HCT116 (cell line): ENCODE data around the gene TUG1. TPM values are rescaled to one million over a fixed set of nuclear protein-coding genes. Genes with fewer than 3 reads are reported as not detected.

Experiments
- ATAC-seq: fragments of 200-7000 bp; cut with Tn5 transposase; 2 replicates; pipeline ENCODE4 v1.9.1; 2020; ENCODE audit warnings: mild to moderate bottlenecking, moderate library complexity
- Bru-seq: library from RNA; stranded (reverse); fragments of 400-500 nt; gene quantifications from one replicate; lab custom pipeline; 2021; lab: Mats Ljungman, UMichigan
- BruChase-seq, 2 experiments: library from RNA; stranded (reverse); fragments of 400-500 nt; gene quantifications; one replicate each; lab custom pipeline; 2021; lab: Mats Ljungman, UMichigan
- BruUV-seq: library from RNA; stranded (reverse); fragments of 400-500 nt; replicated peaks from 2 replicates; lab custom pipeline; 2021; lab: Mats Ljungman, UMichigan
- CTCF ChIA-PET: fragments of 300-600 bp; sonication (Branson Sonifier 250); formaldehyde crosslinking; loops from one replicate; lab custom pipeline; 2021; ENCODE audit warnings: antibody characterized with exemption; lab: Charles Lee
- POLR2A ChIA-PET: fragments of 300-600, 350-600 bp; sonication (Branson Sonifier 250); formaldehyde crosslinking; loops from one replicate; lab custom pipeline; 2021; ENCODE audit warnings: antibody characterized with exemption; lab: Charles Lee
- RAD21 ChIA-PET, 2 experiments: fragments of 300-600 bp; sonication (Branson Sonifier 250); formaldehyde crosslinking; loops; one replicate each; lab custom pipeline; 2023; ENCODE audit warnings: low total read pairs in 2 of 2; ENCODE audit not compliant: uncharacterized antibody in 2 of 2, unreplicated experiment in 2 of 2, low non-redundant PET in 1 of 2; lab: Charles Lee
- DNase-seq: peaks from one replicate; pipeline ENCODE4 v3.0.0-alpha.2; 2010; ENCODE audit warnings: low read depth, low spot score
- H2AFZ ChIP-seq: fragments of 200-600 bp; shearing (Covaris generic), sonication (generic); 2 replicates; pipeline ENCODE4 v1.6.1; 2017; ENCODE audit warnings: low read depth, mixed run types, mixed read lengths, antibody characterized with exemption, low read length; ENCODE audit not compliant: poor library complexity, severe bottlenecking
- H3K27ac ChIP-seq: 2 replicates; pipeline ENCODE4 v1.5.1; 2012; ENCODE audit warnings: low read depth, low read length
- H3K27me3 ChIP-seq: fragments of 200-600 bp; sonication (generic); 2 replicates; pipeline ENCODE4 v1.6.1; 2016; ENCODE audit warnings: mixed run types, low read length, mixed read lengths; ENCODE audit not compliant: insufficient read depth
- H3K36me3 ChIP-seq, 2 experiments: fragments of 200-500 bp in 1 of 2; fragments of 200-600 bp in 1 of 2; sonication (Bioruptor generic) in 1 of 2; sonication (generic) in 1 of 2; 2 replicates each; pipeline versions ENCODE4 v1.5.1 to v1.6.1; 2014 to 2016; ENCODE audit warnings: low read length in 2 of 2, inconsistent platforms in 1 of 2, mixed read lengths in 1 of 2, mixed run types in 1 of 2; ENCODE audit not compliant: insufficient read depth in 2 of 2, control insufficient read depth in 1 of 2
- H3K4me1 ChIP-seq, 2 experiments: fragments of 200-600 bp in 1 of 2; sonication (generic) in 1 of 2; 2 replicates each; pipeline versions ENCODE4 v1.5.1 to v1.6.1; 2012 to 2017; ENCODE audit warnings: low read length in 2 of 2, inconsistent platforms in 1 of 2, mild to moderate bottlenecking in 1 of 2, mixed read lengths in 1 of 2, mixed run types in 1 of 2, moderate library complexity in 1 of 2; ENCODE audit not compliant: insufficient read depth in 2 of 2, control insufficient read depth in 1 of 2
- H3K4me2 ChIP-seq: fragments of 200-600 bp; sonication (generic); 2 replicates; pipeline ENCODE4 v1.6.1; 2017; ENCODE audit warnings: mixed run types, low read length, mixed read lengths
- H3K4me3 ChIP-seq, 2 experiments: fragments of 200-600 bp in 1 of 2; sonication (generic) in 1 of 2; replicated peaks in 1 of 2; 2 replicates each; pipeline ENCODE4 v1.5.1; 2011 to 2016; ENCODE audit warnings: low read length in 2 of 2, control low read depth in 1 of 2, low read depth in 1 of 2, mild to moderate bottlenecking in 1 of 2, mixed read lengths in 1 of 2, mixed run types in 1 of 2
- H3K79me2 ChIP-seq: fragments of 200-600 bp; sonication (generic); 2 replicates; pipeline ENCODE4 v1.6.1; 2017; ENCODE audit warnings: mild to moderate bottlenecking, mixed run types, low read length, moderate library complexity, mixed read lengths; ENCODE audit not compliant: insufficient read depth
- H3K9ac ChIP-seq: fragments of 200-600 bp; sonication (generic); 2 replicates; pipeline ENCODE4 v1.6.1; 2016; ENCODE audit warnings: low read length, mixed read lengths
- H3K9me2 ChIP-seq: fragments of 200-600 bp; sonication (generic), shearing (Covaris generic); 2 replicates; pipeline ENCODE4 v1.6.1; 2017; ENCODE audit warnings: mixed run types, mild to moderate bottlenecking, moderate library complexity; ENCODE audit not compliant: insufficient read depth
- H3K9me3 ChIP-seq, 2 experiments: fragments of 200-500 bp in 1 of 2; fragments of 200-600 bp in 1 of 2; sonication (Bioruptor generic) in 1 of 2; sonication (generic) in 1 of 2; 2 replicates each; pipeline ENCODE4 v1.6.1; 2014 to 2017; ENCODE audit warnings: low read length in 2 of 2, mixed read lengths in 2 of 2, inconsistent platforms in 1 of 2, low read depth in 1 of 2, mild to moderate bottlenecking in 1 of 2, mixed run types in 1 of 2, moderate library complexity in 1 of 2; ENCODE audit not compliant: control insufficient read depth in 1 of 2, insufficient read depth in 1 of 2
- H4K20me1 ChIP-seq: fragments of 200-600 bp; sonication (generic), shearing (Covaris generic); 2 replicates; pipeline ENCODE4 v1.6.1; 2017; ENCODE audit warnings: mixed run types, mild to moderate bottlenecking, moderate library complexity; ENCODE audit not compliant: insufficient read depth
- CBX3 ChIP-seq: IDR thresholded peaks from 2 replicates; pipeline ENCODE4 v1.6.1; 2012; ENCODE audit warnings: low read depth
- EGR1 ChIP-seq: IDR thresholded peaks from 2 replicates; pipeline ENCODE4 v1.6.1; 2012; ENCODE audit warnings: low read depth
- ELF1 ChIP-seq: IDR thresholded peaks from 2 replicates; pipeline ENCODE4 v1.6.1; 2012; ENCODE audit warnings: low read depth, borderline replicate concordance
- FOSL1 ChIP-seq: IDR thresholded peaks from 2 replicates; pipeline ENCODE4 v1.6.1; 2012; ENCODE audit warnings: low read depth
- MAX ChIP-seq: IDR thresholded peaks from 2 replicates; pipeline ENCODE4 v1.6.1; 2012
- POLR2A ChIP-seq: IDR thresholded peaks from 2 replicates; pipeline ENCODE4 v1.7.0; 2011; ENCODE audit warnings: borderline replicate concordance; ENCODE audit not compliant: insufficient read depth, insufficient read length; ENCODE audit errors: extremely low read depth
- POLR2AphosphoS5 ChIP-seq: IDR thresholded peaks from 2 replicates; pipeline ENCODE4 v1.6.1; 2011; ENCODE audit warnings: mild to moderate bottlenecking, low read depth, low read length, moderate library complexity
- SP1 ChIP-seq: IDR thresholded peaks from 2 replicates; pipeline ENCODE4 v1.6.1; 2012; ENCODE audit warnings: low read depth
- SRF ChIP-seq: IDR thresholded peaks from 2 replicates; pipeline ENCODE4 v1.6.1; 2012; ENCODE audit warnings: low read depth
- YY1 ChIP-seq: IDR thresholded peaks from 2 replicates; pipeline ENCODE4 v1.6.1; 2011; ENCODE audit warnings: low read length, low read depth, moderate library complexity, mild to moderate bottlenecking; ENCODE audit not compliant: insufficient replicate concordance; ENCODE audit errors: extremely low read depth
- intact Hi-C: fragments of 100-400 bp; cut with micrococcal nuclease; formaldehyde crosslinking; loops from 2 replicates; pipeline ENCODE4 v1.10.0; 2022
- long read RNA-seq: library from polyadenylated mRNA; unstranded; transcript quantifications from one replicate; pipeline ENCODE4 v2.0.0, GENCODE V29; 2021; ENCODE audit not compliant: unreplicated experiment
- polyA plus RNA-seq: library from polyadenylated mRNA; unstranded; fragments of >200 nt; gene quantifications from 2 replicates; pipeline ENCODE4 v1.2.1, GENCODE V29; 2012; ENCODE audit warnings: missing spikeins
- total RNA-seq: library from RNA; stranded (reverse); gene quantifications from one replicate; pipeline ENCODE4 v1.2.1, GENCODE V29; 2021; ENCODE audit not compliant: unreplicated experiment

Gene TUG1
- 45.0 TPM for total RNA-seq
- 17.5 and 25.3 TPM in 2 replicates for polyA plus RNA-seq
- percentile 97 among the genes with signal in this experiment for Bru-seq, nascent RNA
- BruChase-seq, experiment 1, labeled RNA remaining after a 6-hour chase = percentile 99 among the genes with signal in this experiment
- BruChase-seq, experiment 2, labeled RNA remaining after a 2-hour chase = percentile 99 among the genes with signal in this experiment
- long read RNA-seq, full-length matches to known transcripts = 7 of 25 reads
- long read RNA-seq, partial matches to known transcripts = 0 of 25 reads
- long read RNA-seq, other reads (novel, unspliced or antisense) = 18 of 25 reads

- peak; percentile 89 for ATAC-seq
- H3K4me3 ChIP-seq = peak within 1 kb of the TSS; percentile 72 to 83
- ChIA-PET CTCF (interaction anchor here (1.7 to 3.8 kb wide), 4 partner anchors 112 to 138 kb away, joined by 4 to 15 read pairs (median 7); partner anchors contain the start of genes SELENOM and SMTN), RAD21 (interaction anchor here in 1 of 2 experiments (1.0 kb wide), 1 partner anchor 114 kb away, joined by 3 read pairs; no protein-coding TSS in a partner anchor), POLR2A (interaction anchor here (0.7 to 3.1 kb wide), 9 partner anchors 9 to 138 kb away, joined by 3 to 10 read pairs (median 6); partner anchors contain the start of genes SELENOM and SMTN)
- peak within 1 kb of the TSS; percentile 93 for H3K4me2 ChIP-seq
- H3K79me2 ChIP-seq = peaks cover 48% of the 10 kb centered on the region
- peak; percentile 96 for DNase-seq
- no TSS peak for BruUV-seq
- H3K36me3 ChIP-seq = peaks cover 13 to 46% of the 10 kb centered on the region in 2 experiments
- no peaks in the 10 kb centered on the region for H3K9me2 ChIP-seq
- peak within 1 kb of the TSS; percentile 92 for H3K27ac ChIP-seq
- peaks cover 26 to 40% of the 10 kb centered on the region in 2 experiments; a peak in 3 of 4 replicates for H3K9me3 ChIP-seq
- intact Hi-C loops = loop anchor here (5.0 kb wide), 2 partner anchors 113 to 343 kb away; partner anchors contain the start of gene SMTN
- peaks cover 9 to 22% of the 10 kb centered on the region in 2 experiments for H3K4me1 ChIP-seq
- H3K9ac ChIP-seq = peak within 1 kb of the TSS; percentile 83
- no peaks in the 10 kb centered on the region for H4K20me1 ChIP-seq
- TF ChIP-seq POLR2AphosphoS5 = peak; percentile 81
- no peak for TF ChIP-seq FOSL1
- peak; percentile 82 for TF ChIP-seq ELF1
- TF ChIP-seq EGR1 = peak; percentile 93
- peak; percentile 94 for TF ChIP-seq SP1
- TF ChIP-seq YY1 = peak; percentile 85
- TF ChIP-seq CBX3 = peak; percentile 43; the same call in 1 of the 2 replicates
- TF ChIP-seq POLR2A = no peak
- TF ChIP-seq SRF = peak; percentile 58; the same call in 1 of the 2 replicates
- peak; percentile 94 for TF ChIP-seq MAX
- H2AFZ ChIP-seq = no peak within 1 kb of the TSS
- H3K27me3 ChIP-seq = no peaks in the 10 kb centered on the region
Observed at GRCh38 chr22:30968924-30969531, at the start of gene TUG1. TUG1 (plus strand) TSS chr22:30969265.
